Brain microvascular endothelial cell (primary cell): ENCODE results near the gene MFRP.

Experiments
- DNase-seq: peaks from one replicate; pipeline ENCODE4 v3.0.0-alpha.2; 2020
- H3K27ac ChIP-seq: fragments of 250-450 bp; sonication (Bioruptor Pico); 2 replicates; pipeline ENCODE4 v1.5.1; 2020; ENCODE audit warnings: mild to moderate bottlenecking, moderate library complexity
- H3K27me3 ChIP-seq: fragments of 250-450 bp; sonication (Bioruptor Pico); replicated peaks from 2 replicates; pipeline ENCODE4 v1.5.1; 2020; ENCODE audit warnings: mild to moderate bottlenecking
- H3K36me3 ChIP-seq: fragments of 250-450 bp; sonication (Bioruptor Pico); replicated peaks from 2 replicates; pipeline ENCODE4 v1.5.1; 2020; ENCODE audit warnings: mild to moderate bottlenecking
- H3K4me3 ChIP-seq: 2 replicates; pipeline ENCODE4 v1.5.1; 2011; ENCODE audit warnings: low read depth, mild to moderate bottlenecking, control low read depth, low read length, moderate library complexity
- in situ Hi-C: cut with HindIII; loops from 2 replicates; pipeline ENCODE4 v1.10.0; 2017; ENCODE audit warnings: low sequenced_read_pairs, low pct_ligation_motif_present
- TF ChIP-seq, protein P1 (sequence below): IDR thresholded peaks from 2 replicates; pipeline ENCODE4 v1.5.1; 2011; ENCODE audit warnings: low read depth, mild to moderate bottlenecking, moderate library complexity, low read length, control low read depth, inconsistent platforms; ENCODE audit errors: missing control alignments

The MFRP gene

DNA sequence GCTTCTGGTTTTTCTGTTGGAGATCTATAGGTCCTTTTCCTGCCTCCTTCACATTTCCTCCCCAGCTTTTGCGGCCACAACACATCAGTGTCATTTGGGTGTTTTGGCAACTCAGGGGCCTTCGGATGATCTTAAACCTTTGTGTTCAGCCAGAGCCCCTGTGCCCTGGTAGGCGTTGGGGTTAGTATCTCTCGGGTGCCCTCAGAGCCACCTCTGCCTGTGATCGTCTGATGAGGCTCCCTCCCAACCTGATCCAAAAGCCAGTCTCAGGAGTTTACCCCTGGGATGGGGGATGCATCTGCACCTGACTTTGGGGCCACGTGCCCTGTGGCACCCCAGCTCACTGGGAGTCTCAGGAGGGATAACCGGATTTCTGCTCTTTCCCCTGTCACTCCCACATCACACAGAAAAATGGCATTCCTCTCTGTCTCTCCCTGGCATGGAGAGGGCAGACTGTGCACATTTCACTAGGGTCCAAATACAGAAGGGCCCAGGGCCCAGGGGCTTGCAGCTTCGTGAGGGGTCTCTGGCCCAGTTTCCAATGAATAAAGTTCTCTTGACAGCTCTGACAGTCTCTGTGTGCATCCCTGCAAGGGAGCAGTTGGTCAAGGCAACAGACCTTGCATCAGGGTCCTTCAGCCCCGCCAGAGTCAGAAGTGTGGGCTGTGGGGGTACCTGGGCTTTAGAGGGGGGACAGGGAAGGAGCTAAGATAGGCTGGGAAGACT, 9.6 kb downstream of the MFRP start:
- Histone ChIP-seq H3K27ac (no peak overlapping the region), H3K4me3 (no peak overlapping the region), H3K27me3 (peaks cover 12% of the 10 kb centered on the region), H3K36me3 (no peaks in the 10 kb centered on the region)
- TF ChIP-seq, protein P1, sequence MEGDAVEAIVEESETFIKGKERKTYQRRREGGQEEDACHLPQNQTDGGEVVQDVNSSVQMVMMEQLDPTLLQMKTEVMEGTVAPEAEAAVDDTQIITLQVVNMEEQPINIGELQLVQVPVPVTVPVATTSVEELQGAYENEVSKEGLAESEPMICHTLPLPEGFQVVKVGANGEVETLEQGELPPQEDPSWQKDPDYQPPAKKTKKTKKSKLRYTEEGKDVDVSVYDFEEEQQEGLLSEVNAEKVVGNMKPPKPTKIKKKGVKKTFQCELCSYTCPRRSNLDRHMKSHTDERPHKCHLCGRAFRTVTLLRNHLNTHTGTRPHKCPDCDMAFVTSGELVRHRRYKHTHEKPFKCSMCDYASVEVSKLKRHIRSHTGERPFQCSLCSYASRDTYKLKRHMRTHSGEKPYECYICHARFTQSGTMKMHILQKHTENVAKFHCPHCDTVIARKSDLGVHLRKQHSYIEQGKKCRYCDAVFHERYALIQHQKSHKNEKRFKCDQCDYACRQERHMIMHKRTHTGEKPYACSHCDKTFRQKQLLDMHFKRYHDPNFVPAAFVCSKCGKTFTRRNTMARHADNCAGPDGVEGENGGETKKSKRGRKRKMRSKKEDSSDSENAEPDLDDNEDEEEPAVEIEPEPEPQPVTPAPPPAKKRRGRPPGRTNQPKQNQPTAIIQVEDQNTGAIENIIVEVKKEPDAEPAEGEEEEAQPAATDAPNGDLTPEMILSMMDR, result no peak
- DNase-seq, result no peak
- in situ Hi-C loops, result no loop called here

GRCh38 chr11:119335655-119336543, 10.6 kb downstream of the MFRP start:
- in situ Hi-C loops, result no loop called here
- Histone ChIP-seq H3K27ac (no peak overlapping the region), H3K36me3 (no peaks in the 10 kb centered on the region), H3K27me3 (peaks cover 5% of the 10 kb centered on the region), H3K4me3 (no peak overlapping the region)
- DNase-seq, result no peak
- TF ChIP-seq, protein P1, result no peak

DNA sequence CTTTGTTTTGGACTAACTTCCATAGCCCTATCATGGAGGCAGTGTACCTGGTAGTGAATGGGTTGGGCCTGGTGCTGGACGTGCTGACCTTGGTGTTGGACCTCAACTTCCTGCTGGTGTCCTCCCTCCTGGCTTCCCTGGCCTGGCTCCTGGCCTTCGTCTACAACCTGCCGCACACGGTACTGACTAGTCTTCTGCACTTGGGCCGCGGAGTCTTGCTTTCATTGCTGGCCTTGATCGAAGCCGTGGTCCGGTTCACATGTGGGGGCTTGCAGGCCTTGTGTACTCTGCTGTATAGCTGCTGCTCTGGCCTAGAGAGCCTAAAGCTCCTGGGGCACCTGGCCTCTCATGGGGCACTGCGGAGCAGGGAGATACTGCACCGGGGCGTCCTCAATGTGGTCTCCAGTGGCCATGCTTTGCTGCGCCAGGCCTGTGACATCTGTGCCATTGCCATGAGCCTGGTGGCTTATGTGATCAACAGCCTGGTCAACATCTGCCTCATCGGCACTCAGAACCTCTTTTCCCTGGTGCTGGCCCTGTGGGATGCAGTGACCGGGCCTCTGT, 11.3 kb downstream of the MFRP start:
- no peak for DNase-seq
- Histone ChIP-seq H3K4me3 (peak overlapping the region; percentile 89), H3K27me3 (peaks cover 2% of the 10 kb centered on the region), H3K27ac (no peak overlapping the region), H3K36me3 (no peaks in the 10 kb centered on the region)
- in situ Hi-C loops, result no loop called here
- TF ChIP-seq, protein P1, result no peak

GRCh38 chr11:119334174-119334930, 12.2 kb downstream of the MFRP start, which contains the start of gene RNF26:
RNF26 (plus strand) TSS chr11:119334527; CDS start chr11:119335123, 596 bp downstream.
- Histone ChIP-seq H3K27me3 (no peaks in the 10 kb centered on the region), H3K36me3 (no peaks in the 10 kb centered on the region), H3K4me3 (peak within 1 kb of the TSS; percentile 89), H3K27ac (peak within 1 kb of the TSS; percentile 84)
- peak; percentile 98 for DNase-seq
- TF ChIP-seq, protein P1, result no peak
- in situ Hi-C loops, result no loop called here

- H3K4me3 ChIP-seq, result no peak overlapping the region
- H3K27ac ChIP-seq, result no peak overlapping the region
- in situ Hi-C loops, result no loop called here
- H3K27me3 ChIP-seq, result no peaks in the 10 kb centered on the region
- TF ChIP-seq, protein P1, result no peak
- H3K36me3 ChIP-seq, result no peaks in the 10 kb centered on the region
- no peak for DNase-seq
These were observed 14.3 kb downstream of the MFRP start for GRCh38 chr11:119332111-119332765.
